ENCODE measurements around the gene PPFIA2.

The PPFIA2 gene

GRCh38 chr12:81252228-81252627, 506.9 kb downstream of the PPFIA2 start:
- 90% methylated on average over 2 of the region's 3 CpGs for WGBS
- Histone ChIP-seq H2AK5ac (ENCODE audit: low read length, severe bottlenecking) (no peak overlapping the region), H3K23ac (ENCODE audit: low read length in 2 of 2) (no peak overlapping the region), H2BK5ac (ENCODE audit: low read depth, low read length, poor library complexity, severe bottlenecking) (no peak overlapping the region), H3K4me3 (ENCODE audit: insufficient read depth in 1 of 2, low read depth in 1 of 2, low read length in 2 of 2) (no peak overlapping the region), H3K79me1 (replicated peaks; ENCODE audit: low read length, poor library complexity, severe bottlenecking) (no peaks in the 10 kb centered on the region), H3K27me3 (ENCODE audit: control insufficient read depth in 1 of 2, insufficient read depth in 1 of 2, low read length in 2 of 2) (no peaks in the 10 kb centered on the region), H4K91ac (ENCODE audit: low read length) (no peak overlapping the region), H2AFZ (ENCODE audit: low read depth, low read length) (no peak overlapping the region), H2BK12ac (ENCODE audit: low read length in 2 of 2) (no peak overlapping the region), H3K9ac (ENCODE audit: low read length) (no peak overlapping the region), H3K27ac (ENCODE audit: low read length, poor library complexity, severe bottlenecking) (no peak overlapping the region), H3K36me3 (ENCODE audit: control insufficient read depth in 1 of 2, insufficient read depth in 2 of 2, low read depth in 1 of 2, low read length in 2 of 2) (peaks cover 0 to 2% of the 10 kb centered on the region in 2 experiments), H3K14ac (ENCODE audit: low read length in 2 of 2) (no peak overlapping the region), H3K4me1 (ENCODE audit: control insufficient read depth, insufficient read depth, low read depth, low read length) (no peaks in the 10 kb centered on the region), H3K18ac (ENCODE audit: low read depth in 1 of 2, low read length in 2 of 2) (no peak overlapping the region), H4K8ac (ENCODE audit: low read length) (no peak overlapping the region), H2BK120ac (ENCODE audit: low read depth, low read length) (no peak overlapping the region), H3K4me2 (ENCODE audit: low read length, poor library complexity, severe bottlenecking) (no peak overlapping the region), H2BK15ac (ENCODE audit: low read depth, poor library complexity, severe bottlenecking) (no peak overlapping the region), H3K4ac (ENCODE audit: low read depth in 1 of 2, low read length in 2 of 2) (no peak overlapping the region), H3K9me3 (ENCODE audit: control insufficient read depth, low read length) (no peaks in the 10 kb centered on the region)
- no peak for DNase-seq

GRCh38 chr12:81249976-81250375, 509.2 kb downstream of the PPFIA2 start:
- H3K4me2 ChIP-seq (ENCODE audit: low read length, poor library complexity, severe bottlenecking) = no peak overlapping the region
- H4K91ac ChIP-seq (ENCODE audit: low read length) = no peak overlapping the region
- H3K79me1 ChIP-seq (replicated peaks; ENCODE audit: low read length, poor library complexity, severe bottlenecking) = no peaks in the 10 kb centered on the region
- H3K36me3 ChIP-seq (ENCODE audit: control insufficient read depth in 1 of 2, insufficient read depth in 2 of 2, low read depth in 1 of 2, low read length in 2 of 2) = no peaks in the 10 kb centered on the region
- no peak overlapping the region for H3K27ac ChIP-seq (ENCODE audit: low read length, poor library complexity, severe bottlenecking)
- no peak overlapping the region for H3K14ac ChIP-seq (ENCODE audit: low read length in 2 of 2)
- no peak overlapping the region for H2BK5ac ChIP-seq (ENCODE audit: low read depth, low read length, poor library complexity, severe bottlenecking)
- H3K9me3 ChIP-seq (ENCODE audit: control insufficient read depth, low read length) = no peaks in the 10 kb centered on the region
- H3K9ac ChIP-seq (ENCODE audit: low read length) = no peak overlapping the region
- H4K8ac ChIP-seq (ENCODE audit: low read length) = no peak overlapping the region
- H2AK5ac ChIP-seq (ENCODE audit: low read length, severe bottlenecking) = no peak overlapping the region
- H2BK15ac ChIP-seq (ENCODE audit: low read depth, poor library complexity, severe bottlenecking) = no peak overlapping the region
- H2BK12ac ChIP-seq (ENCODE audit: low read length in 2 of 2) = no peak overlapping the region
- H3K18ac ChIP-seq (ENCODE audit: low read depth in 1 of 2, low read length in 2 of 2) = no peak overlapping the region
- no peak overlapping the region for H3K4me3 ChIP-seq (ENCODE audit: insufficient read depth in 1 of 2, low read depth in 1 of 2, low read length in 2 of 2)
- H3K23ac ChIP-seq (ENCODE audit: low read length in 2 of 2) = no peak overlapping the region
- H2BK120ac ChIP-seq (ENCODE audit: low read depth, low read length) = no peak overlapping the region
- no peak overlapping the region for H3K4ac ChIP-seq (ENCODE audit: low read depth in 1 of 2, low read length in 2 of 2)
- 100% methylated on average over 2 of the region's 2 CpGs for WGBS
- no peaks in the 10 kb centered on the region for H3K27me3 ChIP-seq (ENCODE audit: control insufficient read depth in 1 of 2, insufficient read depth in 1 of 2, low read length in 2 of 2)
- no peak for DNase-seq
- no peak overlapping the region for H2AFZ ChIP-seq (ENCODE audit: low read depth, low read length)
- peaks cover 2% of the 10 kb centered on the region for H3K4me1 ChIP-seq (ENCODE audit: control insufficient read depth, insufficient read depth, low read depth, low read length)

- Histone ChIP-seq H3K4ac (ENCODE audit: low read depth in 1 of 2, low read length in 2 of 2) (no peak overlapping the region), H2AK5ac (ENCODE audit: low read length, severe bottlenecking) (no peak overlapping the region), H3K4me1 (ENCODE audit: control insufficient read depth, insufficient read depth, low read depth, low read length) (peaks cover 2% of the 10 kb centered on the region), H3K18ac (ENCODE audit: low read depth in 1 of 2, low read length in 2 of 2) (peak overlapping the region in 1 of 2 experiments; percentile 41), H2BK5ac (ENCODE audit: low read depth, low read length, poor library complexity, severe bottlenecking) (no peak overlapping the region), H3K23ac (ENCODE audit: low read length in 2 of 2) (no peak overlapping the region), H2AFZ (ENCODE audit: low read depth, low read length) (peak overlapping the region; percentile 64), H3K9ac (ENCODE audit: low read length) (no peak overlapping the region), H3K4me2 (ENCODE audit: low read length, poor library complexity, severe bottlenecking) (no peak overlapping the region), H2BK15ac (ENCODE audit: low read depth, poor library complexity, severe bottlenecking) (no peak overlapping the region), H3K14ac (ENCODE audit: low read length in 2 of 2) (peak overlapping the region in 1 of 2 experiments; percentile 55), H2BK120ac (ENCODE audit: low read depth, low read length) (no peak overlapping the region), H3K27ac (ENCODE audit: low read length, poor library complexity, severe bottlenecking) (no peak overlapping the region), H4K8ac (ENCODE audit: low read length) (peak overlapping the region; percentile 66), H4K91ac (ENCODE audit: low read length) (no peak overlapping the region), H3K79me1 (replicated peaks; ENCODE audit: low read length, poor library complexity, severe bottlenecking) (no peaks in the 10 kb centered on the region), H2BK12ac (ENCODE audit: low read length in 2 of 2) (no peak overlapping the region), H3K4me3 (ENCODE audit: insufficient read depth in 1 of 2, low read depth in 1 of 2, low read length in 2 of 2) (no peak overlapping the region), H3K36me3 (ENCODE audit: control insufficient read depth in 1 of 2, insufficient read depth in 2 of 2, low read depth in 1 of 2, low read length in 2 of 2) (no peaks in the 10 kb centered on the region), H3K9me3 (ENCODE audit: control insufficient read depth, low read length) (no peaks in the 10 kb centered on the region), H3K27me3 (ENCODE audit: control insufficient read depth in 1 of 2, insufficient read depth in 1 of 2, low read length in 2 of 2) (no peaks in the 10 kb centered on the region)
- 28% methylated on average over 4 of the region's 4 CpGs for WGBS
- peak; percentile 4 for DNase-seq
Observed at GRCh38 chr12:81245907-81246570, 513.1 kb downstream of the PPFIA2 start.

- no peaks in the 10 kb centered on the region for H3K27me3 ChIP-seq (ENCODE audit: control insufficient read depth in 1 of 2, insufficient read depth in 1 of 2, low read length in 2 of 2)
- H2BK5ac ChIP-seq (ENCODE audit: low read depth, low read length, poor library complexity, severe bottlenecking) = no peak overlapping the region
- H4K8ac ChIP-seq (ENCODE audit: low read length) = no peak overlapping the region
- DNase-seq = no peak
- H2BK120ac ChIP-seq (ENCODE audit: low read depth, low read length) = no peak overlapping the region
- H3K4me2 ChIP-seq (ENCODE audit: low read length, poor library complexity, severe bottlenecking) = no peak overlapping the region
- no peak overlapping the region for H2AK5ac ChIP-seq (ENCODE audit: low read length, severe bottlenecking)
- no peaks in the 10 kb centered on the region for H3K9me3 ChIP-seq (ENCODE audit: control insufficient read depth, low read length)
- no peaks in the 10 kb centered on the region for H3K36me3 ChIP-seq (ENCODE audit: control insufficient read depth in 1 of 2, insufficient read depth in 2 of 2, low read depth in 1 of 2, low read length in 2 of 2)
- H3K23ac ChIP-seq (ENCODE audit: low read length in 2 of 2) = no peak overlapping the region
- H3K27ac ChIP-seq (ENCODE audit: low read length, poor library complexity, severe bottlenecking) = no peak overlapping the region
- WGBS = 21% methylated on average over 1 of the region's 2 CpGs
- no peak overlapping the region for H3K14ac ChIP-seq (ENCODE audit: low read length in 2 of 2)
- H2AFZ ChIP-seq (ENCODE audit: low read depth, low read length) = no peak overlapping the region
- H3K18ac ChIP-seq (ENCODE audit: low read depth in 1 of 2, low read length in 2 of 2) = no peak overlapping the region
- no peak overlapping the region for H4K91ac ChIP-seq (ENCODE audit: low read length)
- H2BK15ac ChIP-seq (ENCODE audit: low read depth, poor library complexity, severe bottlenecking) = no peak overlapping the region
- no peak overlapping the region for H3K9ac ChIP-seq (ENCODE audit: low read length)
- H3K4me1 ChIP-seq (ENCODE audit: control insufficient read depth, insufficient read depth, low read depth, low read length) = peaks cover 2% of the 10 kb centered on the region
- no peak overlapping the region for H2BK12ac ChIP-seq (ENCODE audit: low read length in 2 of 2)
- H3K79me1 ChIP-seq (replicated peaks; ENCODE audit: low read length, poor library complexity, severe bottlenecking) = no peaks in the 10 kb centered on the region
- no peak overlapping the region for H3K4ac ChIP-seq (ENCODE audit: low read depth in 1 of 2, low read length in 2 of 2)
- H3K4me3 ChIP-seq (ENCODE audit: insufficient read depth in 1 of 2, low read depth in 1 of 2, low read length in 2 of 2) = no peak overlapping the region
Observed at GRCh38 chr12:81245458-81245857, 513.7 kb downstream of the PPFIA2 start.
